Measurements from ENCODE around the gene ATG9B.

- TF ChIP-seq CTCF (IDR thresholded peaks at IDR 0.05 in 2 of 3, conservative IDR thresholded peaks at IDR 0.05 in 1 of 3; ENCODE audit: borderline replicate concordance in 1 of 3, insufficient read depth in 1 of 3, low read depth in 2 of 3, low read length in 2 of 3) (no peak), TCF7L2 (IDR thresholded peaks at IDR 0.05; ENCODE audit: borderline replicate concordance, extremely low read depth, insufficient read depth, insufficient read length) (no peak), EZH2phosphoT487 (IDR thresholded peaks at IDR 0.05; ENCODE audit: borderline replicate concordance) (no peak), SP1 (IDR thresholded peaks at IDR 0.05; ENCODE audit: low read depth) (no peak), POLR2A (IDR thresholded peaks at IDR 0.05; ENCODE audit: borderline replicate concordance, extremely low read depth, insufficient read depth, insufficient read length) (no peak), MAX (IDR thresholded peaks at IDR 0.05) (no peak), EGR1 (IDR thresholded peaks at IDR 0.05; ENCODE audit: low read depth) (no peak)
These were observed 26.8 kb upstream of the ATG9B start for GRCh38 chr7:151051108-151051507.
